ENCODE measurements around the gene KIAA0825.
"Not testable (repeated sequence)": the region's sequence is repeated elsewhere in the genome, so short reads cannot be mapped to it uniquely, and the experiment has no call there.

KIAA0825 gene

GRCh38 chr5:94157704-94158539 lies 460.5 kb downstream of the KIAA0825 start:
- no peak for DNase-seq

- DNase-seq, result no peak
Measured at GRCh38 chr5:94154672-94155071, 463.7 kb downstream of the KIAA0825 start.

GRCh38 chr5:94153736-94154450 lies 464.5 kb downstream of the KIAA0825 start:
- DNase-seq, result no peak

GRCh38 chr5:94143621-94144020 lies 474.8 kb downstream of the KIAA0825 start:
- not testable (repeated sequence) for DNase-seq

- no peak for DNase-seq
Measured at GRCh38 chr5:94140300-94140699, 478.1 kb downstream of the KIAA0825 start.

- no peak for DNase-seq
Measured at GRCh38 chr5:94130077-94130476, 488.3 kb downstream of the KIAA0825 start.

GRCh38 chr5:94125107-94125506 lies 493.3 kb downstream of the KIAA0825 start:
- no peak for DNase-seq

GRCh38 chr5:94116317-94116716 lies 502.1 kb downstream of the KIAA0825 start:
- DNase-seq, result not testable (repeated sequence)

GRCh38 chr5:94113087-94113486 lies 505.3 kb downstream of the KIAA0825 start:
- DNase-seq, result no peak

GRCh38 chr5:94111209-94112004 lies 507.0 kb downstream of the KIAA0825 start:
- DNase-seq, result peak; percentile 95

- no peak for DNase-seq
Measured at GRCh38 chr5:94103514-94104245, 514.7 kb downstream of the KIAA0825 start.

All from fibroblast of upper back skin (primary cell).